ENCODE measurements around the gene BEST1.

Gene BEST1

GRCh38 chr11:61923166-61924063 lies 26.7 kb upstream of the BEST1 start:
- TF ChIP-seq CTCF (IDR thresholded peaks at IDR 0.05; ENCODE audit: low read depth, low read length): no peak
- peak; percentile 37 for DNase-seq (ENCODE audit: extremely low read depth, low read depth)

GRCh38 chr11:61924064-61924455 lies 26.1 kb upstream of the BEST1 start:
- TF ChIP-seq CTCF (IDR thresholded peaks at IDR 0.05; ENCODE audit: low read depth, low read length): no peak
- DNase-seq (ENCODE audit: extremely low read depth, low read depth): no peak

GRCh38 chr11:61925736-61926135 lies 24.4 kb upstream of the BEST1 start:
- no peak for TF ChIP-seq CTCF (IDR thresholded peaks at IDR 0.05; ENCODE audit: low read depth, low read length)
- DNase-seq (ENCODE audit: extremely low read depth, low read depth): no peak

- no peak for TF ChIP-seq CTCF (IDR thresholded peaks at IDR 0.05; ENCODE audit: low read depth, low read length)
- DNase-seq (ENCODE audit: extremely low read depth, low read depth): no peak
Observed at GRCh38 chr11:61926235-61926634, 23.9 kb upstream of the BEST1 start.

GRCh38 chr11:61927501-61927900 lies 22.6 kb upstream of the BEST1 start:
- no peak for DNase-seq (ENCODE audit: extremely low read depth, low read depth)
- TF ChIP-seq CTCF (IDR thresholded peaks at IDR 0.05; ENCODE audit: low read depth, low read length): no peak

- no peak for DNase-seq (ENCODE audit: extremely low read depth, low read depth)
- TF ChIP-seq CTCF (IDR thresholded peaks at IDR 0.05; ENCODE audit: low read depth, low read length): no peak
Observed at GRCh38 chr11:61928606-61929005, 21.5 kb upstream of the BEST1 start.

- no peak for TF ChIP-seq CTCF (IDR thresholded peaks at IDR 0.05; ENCODE audit: low read depth, low read length)
- DNase-seq (ENCODE audit: extremely low read depth, low read depth): no peak
Observed at GRCh38 chr11:61930933-61931332, 19.2 kb upstream of the BEST1 start.
